Mesenchymal stem cell (in vitro differentiated cells and primary cell): ENCODE results near the gene SEC61A1.

ENCODE experiments used
- DNase-seq: peaks from one replicate; pipeline ENCODE4 v3.0.0-alpha.2; 2013
- H2AFZ ChIP-seq: one replicate; pipeline ENCODE4 v1.6.1; 2013; ENCODE audit warnings: low read depth, mild to moderate bottlenecking, control low read depth, inconsistent platforms, low read length, moderate library complexity
- H2AK5ac ChIP-seq: 2 replicates; pipeline ENCODE4 v1.6.1; 2013; ENCODE audit warnings: low read length, moderate library complexity, mild to moderate bottlenecking, inconsistent platforms; ENCODE audit not compliant: severe bottlenecking
- H2BK120ac ChIP-seq: one replicate; pipeline ENCODE4 v1.6.1; 2013; ENCODE audit warnings: low read depth, mild to moderate bottlenecking, inconsistent platforms, low read length, moderate library complexity
- H2BK12ac ChIP-seq, 2 experiments: one replicate each; pipeline ENCODE4 v1.6.1; 2013; ENCODE audit warnings: inconsistent platforms in 2 of 2, low read length in 2 of 2, mild to moderate bottlenecking in 2 of 2, moderate library complexity in 2 of 2, control low read depth in 1 of 2
- H2BK15ac ChIP-seq: one replicate; pipeline ENCODE4 v1.6.1; 2013; ENCODE audit warnings: mild to moderate bottlenecking, low read depth, inconsistent platforms; ENCODE audit not compliant: poor library complexity, severe bottlenecking
- H2BK5ac ChIP-seq: 2 replicates; pipeline ENCODE4 v1.6.1; 2013; ENCODE audit warnings: low read depth, mild to moderate bottlenecking, low read length, control low read depth, inconsistent platforms; ENCODE audit not compliant: poor library complexity, severe bottlenecking
- H3K14ac ChIP-seq, 2 experiments: one replicate each; pipeline ENCODE4 v1.6.1; 2013; ENCODE audit warnings: inconsistent platforms in 2 of 2, low read length in 2 of 2, control low read depth in 1 of 2, mild to moderate bottlenecking in 1 of 2, moderate library complexity in 1 of 2
- H3K18ac ChIP-seq, 2 experiments: one replicate each; pipeline ENCODE4 v1.6.1; 2013; ENCODE audit warnings: inconsistent platforms in 2 of 2, low read length in 2 of 2, control low read depth in 1 of 2, low read depth in 1 of 2, mild to moderate bottlenecking in 1 of 2
- H3K23ac ChIP-seq, 2 experiments: one replicate each; pipeline ENCODE4 v1.6.1; 2013; ENCODE audit warnings: inconsistent platforms in 2 of 2, low read length in 2 of 2, mild to moderate bottlenecking in 2 of 2, moderate library complexity in 2 of 2, control low read depth in 1 of 2
- H3K27ac ChIP-seq: 2 replicates; pipeline ENCODE4 v1.5.1; 2013; ENCODE audit warnings: mild to moderate bottlenecking, moderate library complexity, low read length, control low read depth, inconsistent platforms; ENCODE audit not compliant: poor library complexity, severe bottlenecking
- H3K27me3 ChIP-seq, 2 experiments: 2 replicates each; pipeline versions ENCODE4 v1.6.1 to v1.7.0; 2013; ENCODE audit warnings: low read length in 2 of 2, mild to moderate bottlenecking in 2 of 2, moderate library complexity in 2 of 2, control low read depth in 1 of 2, inconsistent platforms in 1 of 2; ENCODE audit not compliant: control insufficient read depth in 1 of 2, insufficient read depth in 1 of 2
- H3K36me3 ChIP-seq, 2 experiments: 2 replicates each; pipeline versions ENCODE4 v1.6.1 to v1.7.0; 2013; ENCODE audit warnings: low read length in 2 of 2, control low read depth in 1 of 2, inconsistent platforms in 1 of 2, low read depth in 1 of 2, mild to moderate bottlenecking in 1 of 2; ENCODE audit not compliant: insufficient read depth in 2 of 2, control insufficient read depth in 1 of 2
- H3K4ac ChIP-seq, 2 experiments: one replicate each; pipeline ENCODE4 v1.6.1; 2013; ENCODE audit warnings: inconsistent platforms in 2 of 2, low read length in 2 of 2, mild to moderate bottlenecking in 2 of 2, moderate library complexity in 2 of 2, control low read depth in 1 of 2, low read depth in 1 of 2
- H3K4me1 ChIP-seq: 2 replicates; pipeline ENCODE4 v1.6.1; 2013; ENCODE audit warnings: low read depth, low read length, control low read depth; ENCODE audit not compliant: control insufficient read depth, insufficient read depth
- H3K4me2 ChIP-seq: 2 replicates; pipeline ENCODE4 v1.6.1; 2013; ENCODE audit warnings: low read length, mild to moderate bottlenecking, inconsistent platforms; ENCODE audit not compliant: poor library complexity, severe bottlenecking
- H3K4me3 ChIP-seq, 2 experiments: 2 replicates each; pipeline versions ENCODE4 v1.5.1 to v1.7.0; 2013; ENCODE audit warnings: low read length in 2 of 2, mild to moderate bottlenecking in 2 of 2, control low read depth in 1 of 2, low read depth in 1 of 2; ENCODE audit not compliant: insufficient read depth in 1 of 2
- H3K79me1 ChIP-seq: replicated peaks from 2 replicates; pipeline ENCODE4 v1.6.1; 2013; ENCODE audit warnings: mild to moderate bottlenecking, control low read depth, low read length, inconsistent platforms; ENCODE audit not compliant: poor library complexity, severe bottlenecking
- H3K9ac ChIP-seq: 2 replicates; pipeline ENCODE4 v1.7.0; 2013; ENCODE audit warnings: mild to moderate bottlenecking, low read length, moderate library complexity
- H3K9me3 ChIP-seq: 2 replicates; pipeline ENCODE4 v1.7.0; 2013; ENCODE audit warnings: mild to moderate bottlenecking, low read length; ENCODE audit not compliant: control insufficient read depth
- H4K8ac ChIP-seq: one replicate; pipeline ENCODE4 v1.6.1; 2013; ENCODE audit warnings: inconsistent platforms, mild to moderate bottlenecking, low read length, moderate library complexity
- H4K91ac ChIP-seq: one replicate; pipeline ENCODE4 v1.6.1; 2013; ENCODE audit warnings: mild to moderate bottlenecking, low read length, inconsistent platforms
- WGBS: methylation state at CpG from one replicate; pipeline ENCODE4 v1.1.7; 2013; ENCODE audit warnings: mixed read lengths; 5-methylcytosine and 5-hydroxymethylcytosine counted together

Gene SEC61A1

DNA sequence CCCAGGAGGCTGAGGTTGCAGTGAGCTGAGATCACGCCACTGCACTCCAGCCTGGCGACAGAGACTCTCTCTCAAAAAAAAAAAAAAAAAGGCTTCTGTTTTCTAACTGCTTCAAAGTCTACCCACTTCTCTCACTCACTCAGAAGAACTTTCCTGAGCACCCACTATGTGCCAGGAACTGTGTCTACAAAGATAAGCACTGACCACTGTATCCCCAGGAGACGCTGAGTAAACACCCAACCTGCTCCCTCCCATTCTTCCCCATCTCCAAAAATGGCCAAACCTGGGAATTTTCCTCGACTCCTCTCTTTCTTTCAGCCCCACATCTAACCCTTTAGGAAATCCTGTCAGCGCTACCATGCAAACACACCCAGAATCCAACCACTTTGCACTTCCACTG lies 58.9 kb downstream of the SEC61A1 start:
- peaks cover 14% of the 10 kb centered on the region for H3K4me1 ChIP-seq
- no peak overlapping the region for H3K27ac ChIP-seq
- 98% methylated on average over 5 of the region's 5 CpGs for WGBS

GRCh38 chr3:128112357-128112968 lies 60.2 kb downstream of the SEC61A1 start:
- no peak overlapping the region for H4K91ac ChIP-seq
- H4K8ac ChIP-seq = no peak overlapping the region
- no peak overlapping the region for H3K4me3 ChIP-seq
- no peak overlapping the region for H3K4ac ChIP-seq
- no peak overlapping the region for H3K23ac ChIP-seq
- H2AFZ ChIP-seq = no peak overlapping the region
- 49% methylated on average over 6 of the region's 7 CpGs for WGBS
- H3K4me1 ChIP-seq = peaks cover 14% of the 10 kb centered on the region
- H2BK12ac ChIP-seq = no peak overlapping the region
- peaks cover 11 to 75% of the 10 kb centered on the region in 2 experiments for H3K36me3 ChIP-seq
- H3K79me1 ChIP-seq = peaks cover 21% of the 10 kb centered on the region
- DNase-seq = peak; percentile 89
- H2BK5ac ChIP-seq = no peak overlapping the region
- H3K27ac ChIP-seq = peak overlapping the region; percentile 81
- H2AK5ac ChIP-seq = peak overlapping the region; percentile 76
- H3K9me3 ChIP-seq = no peaks in the 10 kb centered on the region
- no peak overlapping the region for H2BK15ac ChIP-seq
- H3K4me2 ChIP-seq = no peak overlapping the region
- no peak overlapping the region for H3K14ac ChIP-seq
- peak overlapping the region; percentile 20 for H3K9ac ChIP-seq
- peak overlapping the region in 1 of 2 experiments; percentile 16 for H3K18ac ChIP-seq
- H2BK120ac ChIP-seq = no peak overlapping the region
- no peaks in the 10 kb centered on the region for H3K27me3 ChIP-seq

More for the DNA sequence above, 58.9 kb downstream of the SEC61A1 start:
- no peak overlapping the region for H2BK5ac ChIP-seq
- no peak overlapping the region for H2AFZ ChIP-seq
- H3K23ac ChIP-seq = no peak overlapping the region
- H3K9ac ChIP-seq = no peak overlapping the region
- H2BK15ac ChIP-seq = no peak overlapping the region
- H2AK5ac ChIP-seq = peak overlapping the region; percentile 85
- no peak overlapping the region for H4K8ac ChIP-seq
- DNase-seq = no peak
- H3K18ac ChIP-seq = no peak overlapping the region
- H3K36me3 ChIP-seq = peaks cover 11 to 75% of the 10 kb centered on the region in 2 experiments
- no peak overlapping the region for H3K14ac ChIP-seq
- no peak overlapping the region for H3K4me3 ChIP-seq
- no peaks in the 10 kb centered on the region for H3K9me3 ChIP-seq
- H3K79me1 ChIP-seq = peaks cover 21% of the 10 kb centered on the region
- H3K4ac ChIP-seq = no peak overlapping the region
- H2BK12ac ChIP-seq = no peak overlapping the region
- H4K91ac ChIP-seq = no peak overlapping the region
- no peaks in the 10 kb centered on the region for H3K27me3 ChIP-seq
- H3K4me2 ChIP-seq = no peak overlapping the region
- H2BK120ac ChIP-seq = no peak overlapping the region

GRCh38 chr3:128113817-128114794 lies 61.9 kb downstream of the SEC61A1 start:
- Histone ChIP-seq H2AK5ac (no peak overlapping the region), H2BK15ac (no peak overlapping the region), H2BK12ac (no peak overlapping the region), H3K14ac (no peak overlapping the region), H3K18ac (no peak overlapping the region), H3K36me3 (peaks cover 11 to 73% of the 10 kb centered on the region in 2 experiments), H3K4me3 (no peak overlapping the region), H4K8ac (no peak overlapping the region), H3K9me3 (no peaks in the 10 kb centered on the region), H4K91ac (no peak overlapping the region), H3K79me1 (peaks cover 23% of the 10 kb centered on the region), H3K4me2 (no peak overlapping the region), H2BK5ac (no peak overlapping the region), H3K4me1 (peaks cover 14% of the 10 kb centered on the region), H3K27me3 (no peaks in the 10 kb centered on the region), H2BK120ac (no peak overlapping the region), H3K27ac (no peak overlapping the region), H3K4ac (no peak overlapping the region), H2AFZ (no peak overlapping the region), H3K23ac (no peak overlapping the region), H3K9ac (no peak overlapping the region)
- no peak for DNase-seq
- 98% methylated on average over 9 of the region's 9 CpGs for WGBS
